Left hindlimb (tissue), 1 donor: ENCODE data around the gene GPM6B.

Experiments
- DNase-seq: peaks from one replicate; pipeline ENCODE4 v3.0.0-alpha.2; 2018

GPM6B gene

GRCh38 chrX:13721819-13722519, 94.9 kb downstream of the GPM6B start:
- no peak for DNase-seq

GRCh38 chrX:13721371-13721770, 95.5 kb downstream of the GPM6B start:
- no peak for DNase-seq
